ENCODE measurements around the gene RILPL1. TPM values are rescaled to one million over a fixed set of nuclear protein-coding genes. Genes with fewer than 3 reads are reported as not detected.
"Not testable (repeated sequence)": the region's sequence is repeated elsewhere in the genome, so short reads cannot be mapped to it uniquely, and the experiment has no call there.

Gene RILPL1
- total RNA-seq, 2 experiments from 2014 or later, result 1.5 TPM

- no peak for ATAC-seq
- H3K4me3 Mint-ChIP-seq, result no peak overlapping the region
- H3K27me3 Mint-ChIP-seq, result peaks cover 15% of the 10 kb centered on the region
- H3K27ac Mint-ChIP-seq, result no peak overlapping the region
- no peaks in the 10 kb centered on the region for H3K4me1 Mint-ChIP-seq
- H3K9me3 Mint-ChIP-seq (ENCODE audit: low read depth), result no peaks in the 10 kb centered on the region
- CTCF ChIA-PET, result no interaction called here
- DNase-seq, result no peak
- H3K36me3 Mint-ChIP-seq, result no peaks in the 10 kb centered on the region
Observed at GRCh38 chr12:123548107-123548506, 14.6 kb upstream of the RILPL1 start.

GRCh38 chr12:123546281-123546680 lies 12.8 kb upstream of the RILPL1 start:
- no peaks in the 10 kb centered on the region for H3K9me3 Mint-ChIP-seq (ENCODE audit: low read depth)
- ATAC-seq, result no peak
- DNase-seq, result no peak
- H3K36me3 Mint-ChIP-seq, result no peaks in the 10 kb centered on the region
- peaks cover 10% of the 10 kb centered on the region for H3K27me3 Mint-ChIP-seq
- CTCF ChIA-PET, result no interaction called here
- H3K27ac Mint-ChIP-seq, result no peak overlapping the region
- no peaks in the 10 kb centered on the region for H3K4me1 Mint-ChIP-seq
- H3K4me3 Mint-ChIP-seq, result no peak overlapping the region

GRCh38 chr12:123543541-123543940 lies 10.0 kb upstream of the RILPL1 start:
- Mint-ChIP-seq H3K27ac (no peak overlapping the region), H3K4me1 (no peaks in the 10 kb centered on the region), H3K27me3 (peaks cover 10% of the 10 kb centered on the region), H3K9me3 (ENCODE audit: low read depth) (no peaks in the 10 kb centered on the region), H3K36me3 (no peaks in the 10 kb centered on the region), H3K4me3 (no peak overlapping the region)
- DNase-seq (no peak), ATAC-seq (no peak)
- CTCF ChIA-PET, result no interaction called here

- ATAC-seq, result no peak
- no peaks in the 10 kb centered on the region for H3K36me3 Mint-ChIP-seq
- H3K4me1 Mint-ChIP-seq, result no peaks in the 10 kb centered on the region
- H3K4me3 Mint-ChIP-seq, result no peak overlapping the region
- H3K9me3 Mint-ChIP-seq (ENCODE audit: low read depth), result no peaks in the 10 kb centered on the region
- H3K27me3 Mint-ChIP-seq, result peaks cover 14% of the 10 kb centered on the region
- no peak overlapping the region for H3K27ac Mint-ChIP-seq
- no peak for DNase-seq
- CTCF ChIA-PET, result interaction anchor here (0.6 kb wide), 1 partner anchor 1076 kb away, joined by 5 read pairs; no protein-coding TSS in a partner anchor
Observed at GRCh38 chr12:123540899-123541662, 7.6 kb upstream of the RILPL1 start.

GRCh38 chr12:123535952-123536351 lies 2.4 kb upstream of the RILPL1 start:
- not testable (repeated sequence) for H3K9me3 Mint-ChIP-seq (ENCODE audit: low read depth); H3K36me3 Mint-ChIP-seq; ATAC-seq; H3K4me3 Mint-ChIP-seq; H3K27ac Mint-ChIP-seq; DNase-seq
- Mint-ChIP-seq H3K4me1 (peaks cover 16% of the 10 kb centered on the region), H3K27me3 (peaks cover 22% of the 10 kb centered on the region)
- CTCF ChIA-PET, result interaction anchor here (2.0 kb wide), 1 partner anchor 46 kb away, joined by 5 read pairs; no protein-coding TSS in a partner anchor

- H3K36me3 Mint-ChIP-seq, result no peaks in the 10 kb centered on the region
- no peaks in the 10 kb centered on the region for H3K9me3 Mint-ChIP-seq (ENCODE audit: low read depth)
- ATAC-seq (peak; percentile 68), DNase-seq (no peak)
- CTCF ChIA-PET, result interaction anchor here (0.5 to 1.1 kb wide), 3 partner anchors 14 to 322 kb away, joined by 3 read pairs; no protein-coding TSS in a partner anchor
- H3K4me1 Mint-ChIP-seq, result peaks cover 16% of the 10 kb centered on the region
- peaks cover 16% of the 10 kb centered on the region for H3K27me3 Mint-ChIP-seq
- no peak overlapping the region for H3K27ac Mint-ChIP-seq
- peak overlapping the region; percentile 68 for H3K4me3 Mint-ChIP-seq
Observed at GRCh38 chr12:123532808-123533649, 490 bp downstream of the RILPL1 start.

- no peaks in the 10 kb centered on the region for H3K36me3 Mint-ChIP-seq
- ATAC-seq (no peak), DNase-seq (no peak)
- peak overlapping the region; percentile 33 for H3K4me3 Mint-ChIP-seq
- H3K27me3 Mint-ChIP-seq, result peaks cover 11% of the 10 kb centered on the region
- no peaks in the 10 kb centered on the region for H3K9me3 Mint-ChIP-seq (ENCODE audit: low read depth)
- CTCF ChIA-PET, result interaction anchor here (1.1 kb wide), 1 partner anchor 13 kb away, joined by 3 read pairs; no protein-coding TSS in a partner anchor
- H3K4me1 Mint-ChIP-seq, result peaks cover 16% of the 10 kb centered on the region
- H3K27ac Mint-ChIP-seq, result no peak overlapping the region
Observed at GRCh38 chr12:123532019-123532418, 1.5 kb downstream of the RILPL1 start.

- DNase-seq, result no peak
- Mint-ChIP-seq H3K27ac (no peak overlapping the region), H3K4me1 (peaks cover 16% of the 10 kb centered on the region), H3K36me3 (no peaks in the 10 kb centered on the region), H3K4me3 (no peak overlapping the region), H3K27me3 (peaks cover 8% of the 10 kb centered on the region), H3K9me3 (ENCODE audit: low read depth) (no peaks in the 10 kb centered on the region)
- CTCF ChIA-PET, result no interaction called here
- ATAC-seq, result no peak
Observed at GRCh38 chr12:123531091-123531490, 2.4 kb downstream of the RILPL1 start.

- no peaks in the 10 kb centered on the region for H3K36me3 Mint-ChIP-seq
- H3K9me3 Mint-ChIP-seq (ENCODE audit: low read depth), result no peaks in the 10 kb centered on the region
- H3K27ac Mint-ChIP-seq, result no peak overlapping the region
- H3K4me1 Mint-ChIP-seq, result peaks cover 16% of the 10 kb centered on the region
- peaks cover 7% of the 10 kb centered on the region for H3K27me3 Mint-ChIP-seq
- DNase-seq, result no peak
- no peak overlapping the region for H3K4me3 Mint-ChIP-seq
- CTCF ChIA-PET, result no interaction called here
- no peak for ATAC-seq
Observed at GRCh38 chr12:123530668-123531067, 2.9 kb downstream of the RILPL1 start.

- H3K36me3 Mint-ChIP-seq, result no peaks in the 10 kb centered on the region
- no peak overlapping the region for H3K27ac Mint-ChIP-seq
- peaks cover 16% of the 10 kb centered on the region for H3K4me1 Mint-ChIP-seq
- no peak for ATAC-seq
- no peaks in the 10 kb centered on the region for H3K9me3 Mint-ChIP-seq (ENCODE audit: low read depth)
- no peak overlapping the region for H3K4me3 Mint-ChIP-seq
- no peak for DNase-seq
- CTCF ChIA-PET, result no interaction called here
- peaks cover 7% of the 10 kb centered on the region for H3K27me3 Mint-ChIP-seq
Observed at GRCh38 chr12:123529686-123530085, 3.8 kb downstream of the RILPL1 start.

GRCh38 chr12:123528858-123529257 lies 4.7 kb downstream of the RILPL1 start:
- H3K27me3 Mint-ChIP-seq, result peaks cover 2% of the 10 kb centered on the region

GRCh38 chr12:123526542-123527080 lies 6.9 kb downstream of the RILPL1 start:
- no peak for DNase-seq
- Mint-ChIP-seq H3K27ac (no peak overlapping the region), H3K9me3 (ENCODE audit: low read depth) (no peaks in the 10 kb centered on the region), H3K4me3 (no peak overlapping the region), H3K27me3 (no peaks in the 10 kb centered on the region), H3K36me3 (no peaks in the 10 kb centered on the region), H3K4me1 (no peaks in the 10 kb centered on the region)
- no peak for ATAC-seq
- CTCF ChIA-PET, result no interaction called here

More at GRCh38 chr12:123528858-123529257, 4.7 kb downstream of the RILPL1 start:
- H3K9me3 Mint-ChIP-seq (ENCODE audit: low read depth), result no peaks in the 10 kb centered on the region
- no peak for DNase-seq
- ATAC-seq, result no peak
- CTCF ChIA-PET, result no interaction called here
- H3K4me3 Mint-ChIP-seq, result no peak overlapping the region
- peaks cover 15% of the 10 kb centered on the region for H3K4me1 Mint-ChIP-seq
- no peak overlapping the region for H3K27ac Mint-ChIP-seq
- no peaks in the 10 kb centered on the region for H3K36me3 Mint-ChIP-seq

- Mint-ChIP-seq H3K9me3 (ENCODE audit: low read depth) (no peaks in the 10 kb centered on the region), H3K27me3 (no peaks in the 10 kb centered on the region), H3K36me3 (no peaks in the 10 kb centered on the region), H3K27ac (no peak overlapping the region), H3K4me1 (no peaks in the 10 kb centered on the region), H3K4me3 (no peak overlapping the region)
- CTCF ChIA-PET, result no interaction called here
- DNase-seq (no peak), ATAC-seq (no peak)
Observed at GRCh38 chr12:123524378-123524777, 9.1 kb downstream of the RILPL1 start.

All from activated CD8-positive, alpha-beta memory T cell treated with anti-CD3 and anti-CD28 coated beads, Interleukin-2, amount 10 ng/mL, durations not matched to agents 7 days and 5 days (primary cell).